C4-2B (cell line): ENCODE data around the gene FOS.

Source experiments
- CTCF ChIP-seq: fragments of 450-650 bp; conservative IDR thresholded peaks from 2 replicates; pipeline ENCODE4 v1.5.1; 2017; ENCODE audit warnings: mild to moderate bottlenecking
- ZFX ChIP-seq: fragments of 450-650 bp; IDR thresholded peaks from 2 replicates; pipeline ENCODE4 v1.6.1; 2017

GRCh38 chr14:75273272-75274049 is 5.2 kb upstream of the FOS start:
- TF ChIP-seq CTCF (no peak), ZFX (no peak)
